Central memory CD8-positive, alpha-beta T cell (primary cell): ENCODE results near the gene PNLDC1.
"Not testable (repeated sequence)": the region's sequence is repeated elsewhere in the genome, so short reads cannot be mapped to it uniquely, and the experiment has no call there.

Source experiments
- ATAC-seq: fragments of 150-1000 bp; cut with Tn5 transposase; replicated peaks from 2 replicates; pipeline ENCODE4 v1.10.0; 2022; ENCODE audit warnings: mild to moderate bottlenecking, moderate FRiP score, moderate number of reproducible peaks; ENCODE audit not compliant: poor library complexity, severe bottlenecking; ENCODE audit errors: extremely low read depth
- DNase-seq, 2 donors: peaks; one replicate each; pipeline ENCODE4 v3.0.0; 2021; ENCODE audit warnings: low spot score in 2 of 2
- H3K27ac Mint-ChIP-seq: one replicate; pipeline ENCODE4 v1.8.0; 2022; ENCODE audit warnings: low read depth, mild to moderate bottlenecking, moderate library complexity, mixed read lengths
- H3K27me3 Mint-ChIP-seq: one replicate; pipeline ENCODE4 v1.8.0; 2022; ENCODE audit warnings: mixed read lengths
- H3K36me3 Mint-ChIP-seq: one replicate; pipeline ENCODE4 v1.8.0; 2022; ENCODE audit warnings: mild to moderate bottlenecking, moderate library complexity, mixed read lengths; ENCODE audit not compliant: insufficient read depth
- H3K4me1 Mint-ChIP-seq: one replicate; pipeline ENCODE4 v1.8.0; 2022; ENCODE audit warnings: mixed read lengths
- H3K4me3 Mint-ChIP-seq: one replicate; pipeline ENCODE4 v1.8.0; 2022; ENCODE audit warnings: mild to moderate bottlenecking, moderate library complexity, mixed read lengths
- H3K9me3 Mint-ChIP-seq: one replicate; pipeline ENCODE4 v1.8.0; 2022; ENCODE audit warnings: mixed read lengths

The PNLDC1 gene

GRCh38 chr6:159830501-159831372 is 30.7 kb downstream of the PNLDC1 start:
- no peak overlapping the region for H3K27ac Mint-ChIP-seq
- no peak for ATAC-seq

GRCh38 chr6:159831373-159831679 is 31.2 kb downstream of the PNLDC1 start:
- Mint-ChIP-seq H3K4me1 (no peaks in the 10 kb centered on the region), H3K27ac (no peak overlapping the region), H3K36me3 (no peaks in the 10 kb centered on the region), H3K27me3 (peaks cover 22% of the 10 kb centered on the region), H3K4me3 (no peak overlapping the region), H3K9me3 (no peaks in the 10 kb centered on the region)
- ATAC-seq: no peak
- DNase-seq: no peak

More at GRCh38 chr6:159830501-159831372, 30.7 kb downstream of the PNLDC1 start:
- DNase-seq: no peak
- Mint-ChIP-seq H3K4me1 (no peaks in the 10 kb centered on the region), H3K36me3 (no peaks in the 10 kb centered on the region), H3K27me3 (peaks cover 20% of the 10 kb centered on the region), H3K9me3 (no peaks in the 10 kb centered on the region), H3K4me3 (no peak overlapping the region)

GRCh38 chr6:159832946-159833345 is 32.9 kb downstream of the PNLDC1 start:
- no peak for ATAC-seq
- no peaks in the 10 kb centered on the region for H3K9me3 Mint-ChIP-seq
- H3K27me3 Mint-ChIP-seq: peaks cover 38% of the 10 kb centered on the region
- no peak overlapping the region for H3K4me3 Mint-ChIP-seq
- H3K4me1 Mint-ChIP-seq: no peaks in the 10 kb centered on the region
- H3K27ac Mint-ChIP-seq: no peak overlapping the region
- no peak for DNase-seq
- H3K36me3 Mint-ChIP-seq: no peaks in the 10 kb centered on the region

GRCh38 chr6:159833556-159833955 is 33.5 kb downstream of the PNLDC1 start:
- Mint-ChIP-seq H3K4me3 (no peak overlapping the region), H3K27ac (no peak overlapping the region), H3K27me3 (peaks cover 42% of the 10 kb centered on the region), H3K4me1 (no peaks in the 10 kb centered on the region), H3K36me3 (no peaks in the 10 kb centered on the region), H3K9me3 (no peaks in the 10 kb centered on the region)
- ATAC-seq (no peak), DNase-seq (no peak)

- DNase-seq (no peak), ATAC-seq (no peak)
- Mint-ChIP-seq H3K36me3 (no peaks in the 10 kb centered on the region), H3K27me3 (peaks cover 48% of the 10 kb centered on the region), H3K9me3 (no peaks in the 10 kb centered on the region), H3K27ac (no peak overlapping the region), H3K4me3 (no peak overlapping the region), H3K4me1 (no peaks in the 10 kb centered on the region)
These were observed 34.0 kb downstream of the PNLDC1 start for GRCh38 chr6:159833997-159834603.

GRCh38 chr6:159836718-159837490 is 36.8 kb downstream of the PNLDC1 start:
- H3K4me1 Mint-ChIP-seq: no peaks in the 10 kb centered on the region
- no peak overlapping the region for H3K4me3 Mint-ChIP-seq
- no peak overlapping the region for H3K27ac Mint-ChIP-seq
- no peaks in the 10 kb centered on the region for H3K36me3 Mint-ChIP-seq
- H3K9me3 Mint-ChIP-seq: no peaks in the 10 kb centered on the region
- H3K27me3 Mint-ChIP-seq: peaks cover 55% of the 10 kb centered on the region
- DNase-seq: no peak
- no peak for ATAC-seq

GRCh38 chr6:159837511-159837910 is 37.4 kb downstream of the PNLDC1 start:
- Mint-ChIP-seq H3K4me1 (no peaks in the 10 kb centered on the region), H3K4me3 (no peak overlapping the region), H3K27ac (no peak overlapping the region), H3K36me3 (no peaks in the 10 kb centered on the region), H3K9me3 (no peaks in the 10 kb centered on the region), H3K27me3 (peaks cover 59% of the 10 kb centered on the region)
- DNase-seq (no peak), ATAC-seq (no peak)

GRCh38 chr6:159838020-159838744 is 38.1 kb downstream of the PNLDC1 start:
- Mint-ChIP-seq H3K27ac (no peak overlapping the region), H3K36me3 (no peaks in the 10 kb centered on the region), H3K4me1 (no peaks in the 10 kb centered on the region)

GRCh38 chr6:159842035-159842434 is 42.0 kb downstream of the PNLDC1 start:
- Mint-ChIP-seq H3K9me3 (no peaks in the 10 kb centered on the region), H3K27ac (no peak overlapping the region), H3K36me3 (no peaks in the 10 kb centered on the region), H3K4me1 (no peaks in the 10 kb centered on the region), H3K4me3 (no peak overlapping the region), H3K27me3 (peaks cover 49% of the 10 kb centered on the region)
- ATAC-seq (no peak), DNase-seq (no peak)

More at GRCh38 chr6:159838020-159838744, 38.1 kb downstream of the PNLDC1 start:
- peaks cover 59% of the 10 kb centered on the region for H3K27me3 Mint-ChIP-seq
- ATAC-seq (no peak), DNase-seq (no peak)
- H3K4me3 Mint-ChIP-seq: no peak overlapping the region
- no peaks in the 10 kb centered on the region for H3K9me3 Mint-ChIP-seq

GRCh38 chr6:159844737-159845645 is 44.9 kb downstream of the PNLDC1 start:
- H3K27me3 Mint-ChIP-seq: peaks cover 22% of the 10 kb centered on the region
- peaks cover 6% of the 10 kb centered on the region for H3K9me3 Mint-ChIP-seq
- H3K4me3 Mint-ChIP-seq: no peak overlapping the region
- H3K4me1 Mint-ChIP-seq: no peaks in the 10 kb centered on the region
- H3K27ac Mint-ChIP-seq: no peak overlapping the region
- DNase-seq: no peak
- no peak for ATAC-seq
- no peaks in the 10 kb centered on the region for H3K36me3 Mint-ChIP-seq

- not testable (repeated sequence) for H3K4me1 Mint-ChIP-seq, H3K4me3 Mint-ChIP-seq, H3K9me3 Mint-ChIP-seq, H3K36me3 Mint-ChIP-seq, ATAC-seq, H3K27ac Mint-ChIP-seq, H3K27me3 Mint-ChIP-seq
- peak in 1 of 2 donors; percentile 4 for DNase-seq
These were observed 48.5 kb downstream of the PNLDC1 start for GRCh38 chr6:159848552-159848951.
